ENCODE measurements around the gene ACOXL. TPM values are rescaled to one million over a fixed set of nuclear protein-coding genes. Genes with fewer than 3 reads are reported as not detected.

ACOXL gene
- total and polyA plus RNA-seq, 2 experiments from 2014 or later = not detected

DNA sequence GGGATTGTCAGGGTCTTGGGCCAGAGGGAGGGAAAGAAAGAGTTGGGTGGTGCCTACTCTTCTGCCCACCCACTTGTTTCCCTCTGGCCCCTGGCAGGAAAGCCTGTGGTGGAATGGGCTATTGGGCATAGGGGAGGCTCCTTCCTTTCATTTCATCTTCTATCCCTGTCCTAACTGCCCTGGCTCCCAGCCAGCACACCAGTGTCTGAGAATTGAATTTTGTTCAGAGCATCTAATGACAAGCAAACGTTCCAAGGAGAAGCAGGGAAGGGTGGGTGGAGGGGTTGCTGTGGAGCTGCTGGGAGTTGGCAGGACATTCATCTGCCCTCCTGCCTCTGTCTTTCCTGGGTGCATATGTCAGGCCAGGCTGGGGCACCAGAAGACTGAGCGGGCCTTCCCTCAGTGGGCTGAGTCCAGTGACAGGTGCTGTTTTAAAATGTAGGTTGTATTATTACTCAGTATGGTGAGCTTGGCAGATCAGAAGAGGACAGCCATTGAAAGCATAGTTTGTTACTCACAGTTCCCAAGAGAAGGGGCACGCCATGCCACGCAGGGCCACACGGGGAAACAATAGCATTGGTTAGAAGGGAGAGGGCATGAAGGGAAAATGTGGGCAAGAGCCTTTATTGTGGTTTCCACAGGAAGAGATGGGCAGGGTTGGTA lies 171.9 kb downstream of the ACOXL start:
- WGBS, 2 experiments (ENCODE audit: low coverage in 1 of 2, low lambda C conversion rate in 2 of 2, missing lambda C conversion rate in 2 of 2) = 42 to 44% methylated on average over 5 of the region's 5 CpGs
- TF ChIP-seq EZH2 (IDR thresholded peaks at IDR 0.05; ENCODE audit: insufficient read depth, poor library complexity, severe bottlenecking) = no peak
- TF ChIP-seq EZH2phosphoT487 (IDR thresholded peaks at IDR 0.05; ENCODE audit: insufficient read depth, low read depth) = no peak
- no peaks in the 10 kb centered on the region for H3K4me1 ChIP-seq (ENCODE audit: insufficient read depth)
- no peaks in the 10 kb centered on the region for H4K20me1 ChIP-seq (ENCODE audit: insufficient read depth)
- H3K27me3 ChIP-seq (replicated peaks; ENCODE audit: insufficient read depth) = peaks cover 9% of the 10 kb centered on the region; the same call in 1 of the 2 replicates
- H3K36me3 ChIP-seq (ENCODE audit: low read depth) = no peaks in the 10 kb centered on the region
- H3F3A ChIP-seq (ENCODE audit: insufficient read depth) = no peaks in the 10 kb centered on the region
- H3K4me2 ChIP-seq (ENCODE audit: unreplicated experiment) = no peak overlapping the region
- in situ Hi-C loops (cut with MboI) = no loop called here
- H3K27ac ChIP-seq = no peak overlapping the region
- H3K9me2 ChIP-seq (ENCODE audit: insufficient read depth) = no peaks in the 10 kb centered on the region
- no peaks in the 10 kb centered on the region for H3K9me3 ChIP-seq (ENCODE audit: low read depth)
- no peak overlapping the region for H3K9ac ChIP-seq
- H3K4me3 ChIP-seq = no peak overlapping the region
- H2AFZ ChIP-seq = no peak overlapping the region
- no peaks in the 10 kb centered on the region for H3K79me2 ChIP-seq (ENCODE audit: insufficient read depth)
- DNase-seq = no peak

DNA sequence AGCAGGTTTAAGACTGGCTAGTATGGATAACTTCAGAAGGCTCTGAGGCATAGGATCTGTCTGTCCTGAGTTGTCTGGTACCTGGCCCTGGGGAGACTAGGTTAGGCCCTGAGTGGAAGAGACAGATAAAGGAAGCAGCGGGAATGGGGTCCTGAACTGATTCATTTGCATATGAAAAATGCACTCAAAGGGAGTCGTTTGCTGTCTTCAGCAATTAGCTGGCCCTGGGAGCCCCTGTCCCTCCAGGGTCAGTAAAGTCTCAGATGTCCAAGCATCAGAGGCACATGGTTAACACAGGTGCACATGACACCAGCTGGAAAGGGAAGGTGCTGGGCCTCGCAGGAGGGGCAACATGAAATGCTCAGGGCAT lies 172.4 kb downstream of the ACOXL start:
- no peak for DNase-seq
- no peak overlapping the region for H3K4me3 ChIP-seq

DNA sequence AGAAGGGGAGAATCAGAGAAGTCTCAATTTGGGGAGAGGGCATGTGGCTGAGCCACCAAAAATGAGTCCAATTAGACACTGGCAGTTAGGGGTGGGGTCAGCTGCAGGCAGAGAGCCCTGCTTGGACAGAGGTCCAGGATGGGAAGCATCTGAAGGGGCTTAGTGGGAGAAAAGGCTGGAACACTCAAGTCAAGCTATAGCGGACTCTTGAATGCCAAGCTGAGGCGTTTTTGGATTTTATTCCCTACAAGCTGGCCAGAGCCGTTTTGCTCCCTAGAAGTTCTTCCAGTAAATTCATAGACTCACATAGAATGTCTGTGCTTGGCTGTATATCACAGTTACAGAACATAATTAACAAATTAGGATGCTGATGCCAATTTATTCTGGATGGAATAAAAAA lies 172.8 kb downstream of the ACOXL start:
- no peak overlapping the region for H3K27ac ChIP-seq
- no peaks in the 10 kb centered on the region for H4K20me1 ChIP-seq (ENCODE audit: insufficient read depth)
- no peak overlapping the region for H2AFZ ChIP-seq
- DNase-seq = no peak
- TF ChIP-seq EZH2phosphoT487 (IDR thresholded peaks at IDR 0.05; ENCODE audit: insufficient read depth, low read depth) (no peak), EZH2 (IDR thresholded peaks at IDR 0.05; ENCODE audit: insufficient read depth, poor library complexity, severe bottlenecking) (no peak)
- in situ Hi-C loops (cut with MboI) = no loop called here
- 39 to 56% methylated on average over 3 of the region's 3 CpGs for WGBS, 2 experiments (ENCODE audit: low coverage in 1 of 2, low lambda C conversion rate in 2 of 2, missing lambda C conversion rate in 2 of 2)
- no peaks in the 10 kb centered on the region for H3K4me1 ChIP-seq (ENCODE audit: insufficient read depth)
- H3K79me2 ChIP-seq (ENCODE audit: insufficient read depth) = no peaks in the 10 kb centered on the region
- H3K9ac ChIP-seq = no peak overlapping the region
- H3K36me3 ChIP-seq (ENCODE audit: low read depth) = no peaks in the 10 kb centered on the region
- peaks cover 12% of the 10 kb centered on the region; the same call in 1 of the 2 replicates for H3K27me3 ChIP-seq (replicated peaks; ENCODE audit: insufficient read depth)
- H3K9me3 ChIP-seq (ENCODE audit: low read depth) = no peaks in the 10 kb centered on the region
- H3F3A ChIP-seq (ENCODE audit: insufficient read depth) = no peaks in the 10 kb centered on the region
- H3K4me2 ChIP-seq (ENCODE audit: unreplicated experiment) = no peak overlapping the region
- H3K9me2 ChIP-seq (ENCODE audit: insufficient read depth) = no peaks in the 10 kb centered on the region
- H3K4me3 ChIP-seq = no peak overlapping the region

More for the DNA sequence above, 172.4 kb downstream of the ACOXL start:
- Histone ChIP-seq H3K4me1 (ENCODE audit: insufficient read depth) (no peaks in the 10 kb centered on the region), H3K36me3 (ENCODE audit: low read depth) (no peaks in the 10 kb centered on the region), H3K27me3 (replicated peaks; ENCODE audit: insufficient read depth) (peaks cover 9% of the 10 kb centered on the region; the same call in 1 of the 2 replicates), H3K9me3 (ENCODE audit: low read depth) (no peaks in the 10 kb centered on the region), H3K9ac (no peak overlapping the region), H3K9me2 (ENCODE audit: insufficient read depth) (no peaks in the 10 kb centered on the region), H3F3A (ENCODE audit: insufficient read depth) (no peaks in the 10 kb centered on the region), H2AFZ (no peak overlapping the region), H3K4me2 (ENCODE audit: unreplicated experiment) (no peak overlapping the region), H3K27ac (no peak overlapping the region), H3K79me2 (ENCODE audit: insufficient read depth) (no peaks in the 10 kb centered on the region), H4K20me1 (ENCODE audit: insufficient read depth) (no peaks in the 10 kb centered on the region)
- TF ChIP-seq EZH2phosphoT487 (IDR thresholded peaks at IDR 0.05; ENCODE audit: insufficient read depth, low read depth) (no peak), EZH2 (IDR thresholded peaks at IDR 0.05; ENCODE audit: insufficient read depth, poor library complexity, severe bottlenecking) (no peak)
- WGBS, 2 experiments (ENCODE audit: low coverage in 1 of 2, low lambda C conversion rate in 2 of 2, missing lambda C conversion rate in 2 of 2) = 33 to 34% methylated on average over 3 of the region's 3 CpGs
- in situ Hi-C loops (cut with MboI) = no loop called here

DNA sequence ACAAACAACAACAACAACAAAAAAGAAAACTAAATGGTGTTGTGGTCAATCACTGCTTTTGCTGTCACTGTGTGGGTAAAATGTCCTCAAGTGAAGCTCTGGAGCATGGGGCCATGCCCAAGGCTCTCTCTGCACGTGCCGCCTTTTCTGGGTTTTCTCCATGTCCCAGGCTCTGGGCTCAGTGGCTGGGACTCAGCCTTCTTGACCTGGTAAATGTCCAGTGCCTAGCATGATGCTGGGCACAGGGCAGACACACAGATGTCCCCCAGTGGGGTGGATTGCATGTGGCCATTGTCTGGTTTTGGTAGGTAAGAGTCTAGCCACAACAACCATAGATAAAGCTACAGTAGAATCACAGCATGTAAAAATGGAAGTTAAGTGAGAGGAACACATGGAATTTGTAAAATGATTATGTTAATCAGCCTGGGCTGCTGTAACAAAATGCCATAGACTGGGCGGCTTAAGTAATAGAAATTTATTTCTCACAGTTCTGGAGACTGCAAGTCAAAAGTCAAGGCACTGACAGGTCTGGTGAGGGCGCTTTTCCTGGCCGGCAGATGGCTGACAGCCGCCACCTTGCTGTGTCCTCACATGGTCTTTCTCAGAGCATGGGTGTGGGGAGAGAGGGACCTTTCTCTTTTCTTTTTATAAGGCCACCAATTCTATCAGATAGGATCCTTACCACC lies 174.4 kb downstream of the ACOXL start:
- Histone ChIP-seq H2AFZ (no peak overlapping the region), H3F3A (ENCODE audit: insufficient read depth) (no peaks in the 10 kb centered on the region), H3K9me3 (ENCODE audit: low read depth) (no peaks in the 10 kb centered on the region), H3K79me2 (ENCODE audit: insufficient read depth) (no peaks in the 10 kb centered on the region), H3K9me2 (ENCODE audit: insufficient read depth) (no peaks in the 10 kb centered on the region), H3K9ac (no peak overlapping the region), H3K27me3 (replicated peaks; ENCODE audit: insufficient read depth) (peaks cover 15% of the 10 kb centered on the region; the same call in 1 of the 2 replicates), H3K36me3 (ENCODE audit: low read depth) (no peaks in the 10 kb centered on the region), H3K4me2 (ENCODE audit: unreplicated experiment) (no peak overlapping the region), H3K27ac (no peak overlapping the region), H3K4me3 (no peak overlapping the region), H4K20me1 (ENCODE audit: insufficient read depth) (no peaks in the 10 kb centered on the region), H3K4me1 (ENCODE audit: insufficient read depth) (no peaks in the 10 kb centered on the region)
- TF ChIP-seq EZH2 (IDR thresholded peaks at IDR 0.05; ENCODE audit: insufficient read depth, poor library complexity, severe bottlenecking) (no peak), EZH2phosphoT487 (IDR thresholded peaks at IDR 0.05; ENCODE audit: insufficient read depth, low read depth) (no peak)
- in situ Hi-C loops (cut with MboI) = no loop called here
- WGBS, 2 experiments (ENCODE audit: low coverage in 1 of 2, low lambda C conversion rate in 2 of 2, missing lambda C conversion rate in 2 of 2) = 34 to 44% methylated on average over 6 of the region's 6 CpGs
- no peak for DNase-seq
